Cortex of kidney (tissue), 1 donor: ENCODE results near the gene SETBP1.

Source experiments
- DNase-seq: peaks from one replicate; lab custom pipeline; 2025; lab: John Stamatoyannopoulos, UW

The SETBP1 gene

DNA sequence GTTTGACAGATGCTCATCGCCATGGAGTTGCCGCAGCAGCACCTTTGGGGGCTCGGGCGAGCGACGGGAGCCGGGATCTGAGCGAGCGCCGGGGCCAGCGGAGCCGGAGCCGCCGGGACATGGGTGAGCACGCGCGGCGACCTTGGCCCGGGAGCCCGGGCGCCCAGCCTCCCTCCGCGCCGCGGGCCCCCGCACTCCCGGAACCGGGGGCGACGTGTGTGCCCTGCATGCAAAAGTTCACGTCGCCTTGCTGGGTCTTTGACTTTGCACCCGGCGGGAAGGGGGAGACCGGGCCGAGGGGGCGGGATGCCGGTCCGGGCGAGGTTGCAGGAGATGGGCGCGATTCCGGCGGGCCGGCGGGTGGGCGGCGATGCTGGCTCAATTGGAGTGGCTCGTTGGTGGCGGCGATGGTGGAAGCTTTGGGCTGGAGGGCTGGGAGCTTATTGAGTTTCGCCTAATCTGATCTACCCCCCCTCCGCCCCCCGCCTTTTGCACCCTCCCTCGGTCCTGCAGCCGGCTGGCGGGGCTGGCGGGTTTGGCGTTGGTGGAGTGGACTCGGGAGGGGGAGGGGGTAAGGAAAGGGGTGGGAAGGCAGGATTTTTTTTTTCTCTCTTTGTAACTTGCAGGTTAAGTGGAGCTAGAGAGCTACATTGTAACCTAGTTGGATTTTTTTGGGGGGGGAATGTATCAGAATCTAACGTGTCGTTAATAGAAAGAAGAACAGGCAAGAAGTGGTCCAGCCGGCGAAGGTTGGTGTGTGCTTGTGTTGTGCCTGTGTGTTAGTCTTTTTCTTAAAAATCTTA is at the start of gene SETBP1:
SETBP1 (plus strand) TSS at position 616 of the 803 bp plus-strand sequence. CDS start 20,459 bp downstream, outside the sequence.
- no peak for DNase-seq

DNA sequence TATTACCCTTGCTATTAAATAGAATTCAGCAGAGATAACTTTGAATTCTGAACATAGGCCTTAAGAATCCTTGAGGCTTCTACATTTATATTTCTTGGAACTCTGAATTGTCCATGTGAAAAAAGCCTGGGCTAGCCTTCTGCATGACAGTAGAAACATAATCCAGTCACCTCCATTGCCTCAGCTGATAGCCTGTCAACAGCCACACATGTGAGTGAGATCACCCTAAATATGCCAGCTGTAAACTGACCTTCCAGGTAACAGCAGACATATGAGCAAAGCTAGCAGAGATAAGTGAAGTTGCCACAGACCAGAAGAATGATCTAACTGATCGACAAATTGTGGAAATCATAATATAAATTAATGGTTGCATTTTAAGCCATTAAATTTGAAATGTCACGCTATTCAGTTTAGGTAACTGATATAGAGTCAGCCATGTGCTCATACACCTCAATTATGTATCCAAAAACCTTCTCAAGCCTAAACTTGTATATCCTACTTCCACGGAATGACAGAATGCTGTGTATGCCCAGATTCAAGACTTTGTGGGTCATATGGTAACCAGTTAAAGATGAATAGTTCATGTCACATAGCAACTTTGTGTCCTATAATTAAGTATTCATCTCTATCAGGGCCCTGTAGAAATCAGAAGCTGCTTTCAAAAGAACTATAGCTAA is 48.1 kb upstream of the SETBP1 start:
- DNase-seq = no peak

DNA sequence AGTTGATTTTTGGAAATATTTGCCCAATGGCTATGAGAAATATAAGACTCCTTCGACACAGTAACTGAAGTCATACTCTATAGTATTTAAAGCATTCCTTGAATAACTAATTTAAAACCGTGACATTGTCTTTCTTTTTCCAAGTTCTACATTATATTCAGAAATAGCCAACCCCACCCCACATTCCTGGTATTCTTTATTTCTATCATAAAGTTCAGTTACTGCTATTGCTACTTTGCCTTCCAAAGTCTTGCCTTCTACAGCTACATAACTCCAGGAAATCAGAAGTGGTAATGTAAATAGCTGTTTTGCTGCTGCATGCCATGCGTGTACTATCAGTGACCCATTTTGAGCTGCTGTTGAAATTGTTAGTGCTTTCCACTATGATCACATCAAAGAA is 45.1 kb upstream of the SETBP1 start:
- no peak for DNase-seq

DNA sequence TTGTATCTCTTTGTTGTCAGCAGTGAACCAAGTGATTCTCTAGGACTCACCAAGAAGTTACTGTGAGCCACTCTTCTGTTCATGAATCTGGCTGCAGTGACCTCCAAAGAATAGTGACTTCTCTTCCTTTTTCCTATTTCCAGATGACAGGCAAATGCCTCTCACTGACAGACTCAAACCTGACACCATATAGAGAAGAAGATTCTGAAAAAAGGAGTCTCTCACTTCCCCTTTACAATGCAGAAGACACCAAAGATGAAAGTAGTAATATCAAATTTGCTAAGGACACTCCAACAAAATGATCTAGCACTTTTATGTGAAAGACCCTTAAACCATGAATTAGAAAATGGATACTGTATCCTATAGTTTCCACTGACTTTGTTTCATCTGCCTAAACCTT is 44.4 kb upstream of the SETBP1 start:
- no peak for DNase-seq

DNA sequence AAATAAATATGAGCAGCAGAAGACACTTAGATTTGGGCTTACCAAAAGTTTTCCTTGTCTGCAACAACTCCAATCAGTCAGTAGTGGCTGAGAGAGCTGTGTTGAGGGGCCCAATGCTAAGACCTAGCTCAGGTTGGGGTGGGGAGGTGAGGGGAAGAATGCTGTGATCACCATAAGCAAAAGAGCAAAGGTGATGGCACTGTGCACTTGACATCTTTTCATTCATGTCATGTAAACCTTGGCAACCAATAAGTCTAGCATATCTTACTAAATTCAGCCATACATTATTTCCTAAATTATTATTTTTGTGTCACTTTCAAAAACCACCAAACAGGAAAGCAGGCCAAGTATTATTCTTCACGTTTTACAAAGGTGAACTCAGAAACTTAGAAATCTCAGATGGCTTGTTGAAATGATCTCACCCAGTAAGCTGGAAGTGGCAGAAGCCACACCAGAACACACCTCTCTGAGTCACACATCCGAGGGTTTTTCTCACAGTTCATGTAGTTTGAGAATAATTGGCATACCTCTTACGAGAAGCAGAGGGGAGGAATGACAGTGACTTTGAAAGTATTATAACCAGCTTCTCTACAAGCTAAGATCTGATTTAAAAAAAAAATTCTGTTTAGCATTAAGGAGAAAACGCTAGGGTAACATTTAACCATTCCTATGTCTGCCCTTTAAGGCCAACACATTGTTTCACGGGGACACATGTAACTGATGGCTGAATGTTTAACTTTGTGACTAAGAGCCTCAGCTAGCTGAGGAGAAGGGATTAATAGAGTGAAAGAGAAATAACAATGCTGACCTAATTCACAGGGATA is 43.3 kb upstream of the SETBP1 start:
- no peak for DNase-seq

DNA sequence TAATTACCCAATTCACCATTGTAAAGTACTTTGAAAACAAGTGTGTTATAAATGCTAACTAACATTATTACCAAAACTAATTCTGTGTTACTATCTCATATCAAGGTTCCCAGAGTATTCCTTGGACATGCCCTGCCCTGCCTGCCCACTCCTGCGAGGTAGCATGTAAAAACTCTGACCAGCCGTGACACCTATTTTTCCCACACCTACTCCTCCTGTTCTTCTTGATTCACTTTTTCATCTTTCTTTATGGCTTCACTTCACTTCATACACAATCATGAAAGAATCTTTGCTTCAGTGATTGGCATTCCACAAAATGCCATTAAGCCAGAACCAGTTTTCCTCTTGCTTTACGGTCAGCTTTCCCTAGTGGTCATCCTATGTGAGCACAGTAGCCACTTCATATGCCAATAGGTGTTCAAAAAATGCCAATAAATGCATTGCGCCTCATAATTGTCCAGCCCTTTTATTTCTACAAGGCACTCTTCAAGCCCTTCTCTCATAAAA is 42.6 kb upstream of the SETBP1 start:
- DNase-seq = no peak

DNA sequence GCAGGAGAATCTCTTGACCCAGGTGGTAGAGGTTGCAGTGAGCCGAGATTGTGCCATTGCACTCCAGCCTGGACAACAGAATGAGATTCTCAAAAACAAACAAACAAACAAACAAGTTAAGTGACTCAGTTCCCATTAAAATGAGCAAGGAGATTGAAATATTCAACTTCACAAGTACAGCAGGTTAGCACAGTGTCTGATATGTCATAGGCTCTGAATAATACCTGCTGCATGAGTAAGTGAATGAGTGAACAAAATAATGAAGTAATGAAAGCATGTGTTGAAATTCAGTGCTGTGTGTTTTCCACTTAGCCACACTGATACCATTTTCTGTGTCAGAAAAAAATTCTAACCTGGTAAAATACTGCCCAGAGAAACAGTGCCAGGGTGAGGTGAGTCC is 41.9 kb upstream of the SETBP1 start:
- DNase-seq = no peak

DNA sequence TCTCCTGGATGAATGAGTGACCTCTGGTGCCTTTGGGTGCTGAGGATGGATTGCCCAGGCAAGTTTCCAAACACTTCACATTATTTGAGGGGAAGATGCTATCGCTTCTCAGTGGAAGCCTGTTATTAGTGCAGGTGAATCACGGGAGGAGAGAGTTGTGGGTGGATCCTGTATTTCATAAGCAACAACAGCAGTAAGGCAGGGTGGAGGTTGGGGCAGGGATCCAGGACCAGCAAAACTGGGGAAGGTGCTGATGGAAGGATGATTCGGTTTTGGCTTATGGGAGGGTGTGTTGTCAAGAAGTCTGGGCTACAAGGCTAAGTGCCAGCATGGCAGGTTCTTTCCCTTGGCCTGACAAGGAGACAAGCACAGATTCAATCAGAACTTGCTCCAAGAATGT is 37.7 kb upstream of the SETBP1 start:
- no peak for DNase-seq

DNA sequence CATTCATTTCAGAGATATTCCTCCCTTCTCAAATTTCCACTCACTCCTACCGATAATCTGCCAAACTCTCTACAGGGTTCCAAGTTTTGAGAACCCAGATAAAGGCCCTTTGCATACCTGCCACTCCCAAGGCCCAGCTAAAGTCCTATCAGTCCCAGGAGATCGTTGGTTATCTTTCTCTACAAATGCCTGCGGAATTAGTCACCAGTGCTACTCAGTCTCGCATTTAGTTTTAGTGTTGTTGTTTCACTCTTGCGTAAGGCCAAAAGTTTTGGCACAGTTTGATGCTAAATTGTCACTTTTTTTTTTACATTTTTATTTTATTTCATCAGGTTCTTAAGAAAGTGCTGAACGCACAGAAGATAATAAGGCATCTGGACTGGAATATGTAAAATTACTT is 29.2 kb upstream of the SETBP1 start:
- no peak for DNase-seq

DNA sequence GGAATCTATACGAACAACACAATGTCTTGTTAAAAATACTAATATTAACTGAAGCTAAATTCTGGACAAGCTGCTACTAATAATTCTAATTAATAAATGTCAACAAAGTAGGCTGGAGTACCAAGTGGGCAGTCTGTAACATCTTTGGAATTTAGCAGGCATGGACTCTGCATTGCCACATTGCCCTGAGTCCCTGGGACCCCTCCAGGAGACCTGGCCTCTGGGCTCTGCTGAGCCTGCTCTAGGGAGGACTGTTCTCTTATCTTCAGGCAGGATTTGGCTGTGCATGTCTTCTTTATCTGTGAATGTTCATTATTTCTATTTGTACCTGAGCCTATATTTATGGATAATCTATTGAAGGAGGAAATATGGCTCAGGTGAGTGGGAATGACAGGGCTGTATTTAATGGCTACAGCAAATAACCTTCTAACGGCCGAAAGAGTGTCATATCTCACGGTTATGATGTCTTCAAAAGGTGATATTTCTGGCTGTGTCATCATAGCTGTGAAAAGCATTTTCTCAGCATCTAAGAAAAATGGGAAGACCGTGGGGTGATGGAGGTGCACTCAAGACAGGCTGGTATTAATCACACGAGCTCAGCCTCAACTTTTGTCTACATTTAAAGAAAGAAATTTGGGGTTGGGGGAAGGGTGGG is 28.6 kb upstream of the SETBP1 start:
- no peak for DNase-seq

DNA sequence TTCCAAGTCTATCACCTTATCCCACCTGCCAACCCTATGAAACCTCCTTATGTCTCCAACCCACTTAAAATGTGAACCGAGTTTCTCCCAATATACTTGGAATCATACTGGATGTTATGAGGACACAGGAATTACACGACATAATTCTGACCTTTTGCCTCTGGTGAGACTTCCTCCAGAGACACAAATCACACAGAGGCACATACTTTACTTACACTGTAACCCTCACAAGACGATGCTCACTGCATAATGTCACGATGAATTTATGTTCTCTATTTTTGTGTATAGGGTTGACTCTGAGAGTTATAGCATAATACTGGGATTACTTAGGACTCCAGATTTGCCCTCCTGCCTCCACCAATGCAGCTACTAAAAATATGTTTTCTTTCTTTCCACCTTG is 28.0 kb upstream of the SETBP1 start:
- DNase-seq = no peak

DNA sequence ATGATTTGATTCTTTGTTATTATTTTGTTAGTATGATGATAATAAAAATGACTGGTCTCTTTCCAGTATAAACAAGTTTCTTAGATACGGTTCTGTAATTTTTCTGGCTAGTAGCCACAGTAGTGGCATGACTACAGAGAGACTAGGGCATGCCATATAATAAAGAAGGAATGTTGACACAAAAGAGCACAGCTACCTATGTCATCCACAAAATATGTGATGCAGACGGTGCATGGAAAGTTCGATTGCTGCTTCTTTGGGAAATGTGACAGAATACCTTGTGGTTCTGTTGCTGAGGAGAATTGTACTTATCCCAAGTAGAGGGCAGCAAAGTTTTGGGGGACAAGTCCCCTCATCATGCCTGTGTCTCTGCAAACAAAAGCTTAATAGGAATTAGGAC is 26.1 kb upstream of the SETBP1 start:
- DNase-seq = no peak

DNA sequence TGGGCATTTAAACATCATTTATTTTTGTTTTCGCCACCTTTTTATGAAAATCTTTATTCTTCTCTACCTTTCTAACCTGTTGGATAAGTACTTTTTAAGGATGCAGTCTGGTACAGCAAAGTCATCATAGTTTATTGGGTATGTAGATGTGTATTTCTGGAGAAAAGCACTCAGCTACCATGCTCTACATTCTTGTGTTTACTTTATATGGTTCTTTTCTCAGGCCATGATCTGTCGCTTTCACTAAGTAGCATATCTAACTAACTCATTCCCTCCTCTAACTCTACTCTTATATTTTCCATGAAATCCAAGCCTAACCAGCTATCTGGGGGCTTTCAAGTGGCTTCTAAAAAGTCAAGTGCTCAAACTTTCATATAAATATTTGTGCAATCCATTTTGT is 25.3 kb upstream of the SETBP1 start:
- DNase-seq = no peak

DNA sequence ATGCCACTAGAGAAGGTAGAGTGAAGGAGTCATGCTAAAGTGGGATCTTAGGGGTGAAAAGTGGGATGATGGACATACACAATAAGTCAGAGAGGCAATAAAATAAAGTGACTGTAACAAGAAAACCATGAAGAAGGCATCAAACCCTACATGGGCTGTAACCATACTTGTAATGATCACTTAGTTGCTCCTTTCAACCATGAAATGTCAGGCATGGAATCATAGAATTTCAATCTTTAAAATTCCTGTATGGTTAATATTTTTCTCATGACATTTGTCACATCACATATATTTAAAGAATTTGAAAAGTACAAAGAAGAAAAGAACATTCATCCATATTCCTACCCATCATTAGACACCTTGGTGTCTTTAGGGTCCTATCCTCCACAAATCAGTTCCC is 20.9 kb upstream of the SETBP1 start:
- no peak for DNase-seq

DNA sequence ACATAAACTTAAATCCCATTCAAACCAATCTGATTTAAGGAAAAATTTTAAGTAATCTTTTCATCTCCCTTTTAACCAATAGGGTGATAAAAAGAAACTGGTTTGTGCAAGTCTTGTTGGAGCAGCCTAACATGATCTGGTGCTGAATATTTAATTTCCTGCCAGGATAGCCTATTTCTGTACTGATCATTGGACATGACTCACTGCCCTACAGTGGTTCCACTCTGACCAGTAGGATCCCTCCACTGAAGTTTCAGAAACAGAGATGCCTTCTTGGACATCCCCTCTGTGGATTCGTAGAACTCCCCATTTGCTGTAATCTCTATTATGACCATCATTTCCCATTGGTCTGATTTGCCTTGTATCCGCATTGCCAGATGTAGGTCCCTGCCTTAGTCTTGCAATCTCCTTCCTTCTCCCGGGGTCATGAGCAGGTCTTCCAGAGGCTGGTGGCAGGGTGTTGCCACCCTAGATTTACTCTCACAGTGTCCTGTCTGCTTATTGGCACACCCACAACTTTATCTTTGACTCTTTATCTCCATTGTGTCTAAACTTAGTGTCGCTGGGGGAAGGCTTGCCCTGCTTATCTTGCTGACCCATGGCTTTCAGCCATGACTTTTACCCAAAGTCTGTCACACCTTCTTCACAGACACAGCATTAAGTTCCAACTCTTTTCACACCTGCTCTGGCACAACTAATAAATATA is 12.3 kb upstream of the SETBP1 start:
- DNase-seq = no peak

DNA sequence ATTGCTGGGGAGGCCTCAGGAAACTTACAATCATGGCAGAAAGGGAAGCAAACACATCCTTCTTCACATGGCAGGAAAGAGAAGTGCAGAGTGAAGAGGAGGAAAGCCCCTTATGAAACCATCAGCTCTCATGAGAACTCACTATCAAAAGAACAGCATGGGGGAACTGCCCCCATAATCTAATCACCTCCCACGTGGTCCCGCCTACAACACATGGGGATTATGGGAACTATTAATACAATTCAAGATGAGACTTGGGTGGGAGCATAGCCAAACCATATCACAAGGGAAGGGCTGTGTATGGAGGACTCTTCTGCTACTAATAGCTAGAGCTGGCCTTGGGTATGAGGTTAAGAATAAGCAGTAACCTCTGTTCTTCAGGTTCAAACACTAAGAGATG is 8.8 kb upstream of the SETBP1 start:
- DNase-seq = no peak

DNA sequence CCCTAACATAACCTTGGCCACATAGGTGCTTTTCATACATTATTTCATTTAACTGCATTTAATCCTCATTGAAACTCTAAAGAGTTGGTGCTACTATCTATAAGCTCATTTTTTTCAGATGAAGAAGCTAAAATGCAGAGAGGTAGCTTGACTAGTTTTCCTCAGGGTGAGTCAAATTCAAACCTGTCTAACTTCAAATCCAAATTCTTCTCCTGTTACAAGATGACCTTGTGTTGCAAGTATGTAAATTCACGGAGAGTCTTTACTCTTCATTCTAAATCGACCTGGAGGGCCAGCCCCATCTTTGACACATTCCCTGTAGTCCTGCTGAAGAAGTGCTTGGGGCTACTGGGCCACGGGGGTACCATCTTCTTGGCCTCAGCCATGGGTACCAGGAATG is 8.2 kb upstream of the SETBP1 start:
- no peak for DNase-seq

DNA sequence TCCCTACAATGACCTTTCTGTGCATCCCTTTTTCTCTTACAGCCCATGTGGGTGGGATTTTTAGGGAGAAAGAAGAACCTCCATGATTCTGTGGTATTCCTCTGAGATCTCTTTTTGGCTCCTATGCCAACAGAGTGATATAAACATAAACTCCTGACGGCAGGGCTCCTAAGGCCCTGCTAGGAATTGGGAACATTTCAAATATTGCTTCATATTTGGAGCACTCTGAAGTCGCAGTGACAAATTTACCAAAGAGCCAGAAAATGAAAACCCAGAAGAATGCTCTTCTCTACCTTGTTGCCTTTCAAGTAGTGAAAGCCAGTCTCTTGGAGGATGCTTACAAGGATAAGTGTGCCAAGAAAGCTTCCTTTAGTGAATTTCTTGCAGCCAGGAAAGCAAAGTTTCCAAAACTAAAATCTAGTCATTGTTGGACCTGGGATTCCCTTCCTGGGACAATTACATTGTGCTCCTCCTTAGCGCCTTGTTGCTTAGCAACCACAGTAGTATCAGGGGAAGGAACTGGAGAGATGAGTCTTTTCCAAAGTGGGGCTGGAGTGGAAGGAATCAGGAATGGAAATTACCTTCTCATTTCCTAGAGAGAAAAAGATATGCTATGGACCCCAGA is 7.3 kb upstream of the SETBP1 start:
- no peak for DNase-seq

DNA sequence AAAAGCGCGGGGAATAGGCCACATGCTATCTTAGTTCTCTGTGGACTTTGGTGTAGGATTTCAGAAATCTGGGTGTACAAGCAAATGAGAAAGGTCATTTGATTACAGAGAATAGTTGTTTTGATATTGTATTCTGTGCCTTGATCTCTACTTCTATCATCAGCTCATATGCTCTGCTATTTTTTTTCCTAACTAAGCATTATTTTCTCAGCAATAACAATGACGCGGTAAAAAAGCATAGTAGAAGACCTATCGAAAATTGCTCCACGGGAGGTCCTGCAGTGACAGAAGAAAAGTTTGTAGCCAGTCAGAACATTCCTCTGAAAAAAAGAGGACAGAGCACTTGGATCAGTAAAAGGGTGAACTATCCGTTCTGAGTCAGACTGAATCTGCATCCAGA is 2.8 kb upstream of the SETBP1 start:
- no peak for DNase-seq

DNA sequence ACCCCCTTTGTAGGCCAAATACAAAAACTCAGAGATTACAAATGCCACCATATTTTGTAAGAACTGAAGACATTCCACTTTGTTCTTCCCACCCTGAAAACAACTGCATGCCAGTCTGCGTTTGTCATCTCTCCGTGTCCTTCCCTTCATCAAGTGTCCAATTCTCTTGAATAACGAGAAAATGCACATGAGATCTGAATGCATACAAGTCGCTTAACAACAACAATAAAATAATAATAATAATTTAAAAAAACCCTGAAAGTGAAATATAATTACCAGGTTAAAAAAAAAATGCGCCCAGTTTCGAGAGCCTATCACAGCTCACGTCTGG is 2.0 kb upstream of the SETBP1 start:
- no peak for DNase-seq
